ENCODE data around the gene STARD3. TPM values are rescaled to one million over a fixed set of nuclear protein-coding genes. Genes with fewer than 3 reads are reported as not detected.
A peak's percentile ranks its signal among the peaks of the same experiment; 100 is the strongest.

The STARD3 gene
- total and polyA plus RNA-seq, 2 of the 13 experiments (the other 11 are each of a cell fraction or from before 2014, with no cell fraction given) = 34.6 to 100 TPM

GRCh38 chr17:39652587-39653315 is 15.8 kb downstream of the STARD3 start (continued):
- TF ChIP-seq GATAD2A (CRISPR knock-in tag; IDR thresholded peaks at IDR 0.05) (peak; percentile 29), CBX1 (IDR thresholded peaks at IDR 0.05; ENCODE audit: low read depth) (no peak), ZNF3 (CRISPR knock-in tag; IDR thresholded peaks at IDR 0.05) (no peak), ZNF710 (CRISPR knock-in tag; IDR thresholded peaks at IDR 0.05; ENCODE audit: borderline replicate concordance) (no peak), ZNF850 (CRISPR knock-in tag; conservative IDR thresholded peaks at IDR 0.05) (no peak), SIN3A (IDR thresholded peaks at IDR 0.05; ENCODE audit: borderline replicate concordance, low read depth, low read length) (no peak), ZNF83 (CRISPR knock-in tag; IDR thresholded peaks at IDR 0.05; ENCODE audit: borderline replicate concordance) (no peak), GPBP1L1 (CRISPR knock-in tag; IDR thresholded peaks at IDR 0.05) (no peak), ASH2L (IDR thresholded peaks at IDR 0.05; ENCODE audit: insufficient read length, low read depth, low read length) (peak; percentile 23), ZBTB8A (CRISPR knock-in tag; IDR thresholded peaks at IDR 0.05; ENCODE audit: borderline replicate concordance, low read depth) (no peak), ISL2 (CRISPR knock-in tag; IDR thresholded peaks at IDR 0.05) (no peak), SCMH1 (CRISPR knock-in tag; IDR thresholded peaks at IDR 0.05; ENCODE audit: borderline replicate concordance) (no peak), MEF2D (CRISPR knock-in tag; IDR thresholded peaks at IDR 0.05) (no peak), PITX1 (CRISPR knock-in tag; IDR thresholded peaks at IDR 0.05) (peak; percentile 69; the same call in 1 of the 2 replicates), ZFP1 (CRISPR knock-in tag; IDR thresholded peaks at IDR 0.05) (no peak), ZNF510 (CRISPR knock-in tag; IDR thresholded peaks at IDR 0.05; ENCODE audit: low read depth) (no peak), ZNF546 (CRISPR knock-in tag; conservative IDR thresholded peaks at IDR 0.05) (0 out of 2 replicates have a peak, but pooled peaks have one; percentile 53), KDM1A (CRISPR knock-in tag; IDR thresholded peaks at IDR 0.05) (no peak), ZNF564 (CRISPR knock-in tag; IDR thresholded peaks at IDR 0.05) (0 out of 2 replicates have a peak, but pooled peaks have one; percentile 9), ZNF343 (CRISPR knock-in tag; IDR thresholded peaks at IDR 0.05) (peak; percentile 35; the same call in 1 of the 2 replicates), GZF1 (CRISPR knock-in tag; IDR thresholded peaks at IDR 0.05) (no peak)
- TF ChIP-seq, protein P1, sequence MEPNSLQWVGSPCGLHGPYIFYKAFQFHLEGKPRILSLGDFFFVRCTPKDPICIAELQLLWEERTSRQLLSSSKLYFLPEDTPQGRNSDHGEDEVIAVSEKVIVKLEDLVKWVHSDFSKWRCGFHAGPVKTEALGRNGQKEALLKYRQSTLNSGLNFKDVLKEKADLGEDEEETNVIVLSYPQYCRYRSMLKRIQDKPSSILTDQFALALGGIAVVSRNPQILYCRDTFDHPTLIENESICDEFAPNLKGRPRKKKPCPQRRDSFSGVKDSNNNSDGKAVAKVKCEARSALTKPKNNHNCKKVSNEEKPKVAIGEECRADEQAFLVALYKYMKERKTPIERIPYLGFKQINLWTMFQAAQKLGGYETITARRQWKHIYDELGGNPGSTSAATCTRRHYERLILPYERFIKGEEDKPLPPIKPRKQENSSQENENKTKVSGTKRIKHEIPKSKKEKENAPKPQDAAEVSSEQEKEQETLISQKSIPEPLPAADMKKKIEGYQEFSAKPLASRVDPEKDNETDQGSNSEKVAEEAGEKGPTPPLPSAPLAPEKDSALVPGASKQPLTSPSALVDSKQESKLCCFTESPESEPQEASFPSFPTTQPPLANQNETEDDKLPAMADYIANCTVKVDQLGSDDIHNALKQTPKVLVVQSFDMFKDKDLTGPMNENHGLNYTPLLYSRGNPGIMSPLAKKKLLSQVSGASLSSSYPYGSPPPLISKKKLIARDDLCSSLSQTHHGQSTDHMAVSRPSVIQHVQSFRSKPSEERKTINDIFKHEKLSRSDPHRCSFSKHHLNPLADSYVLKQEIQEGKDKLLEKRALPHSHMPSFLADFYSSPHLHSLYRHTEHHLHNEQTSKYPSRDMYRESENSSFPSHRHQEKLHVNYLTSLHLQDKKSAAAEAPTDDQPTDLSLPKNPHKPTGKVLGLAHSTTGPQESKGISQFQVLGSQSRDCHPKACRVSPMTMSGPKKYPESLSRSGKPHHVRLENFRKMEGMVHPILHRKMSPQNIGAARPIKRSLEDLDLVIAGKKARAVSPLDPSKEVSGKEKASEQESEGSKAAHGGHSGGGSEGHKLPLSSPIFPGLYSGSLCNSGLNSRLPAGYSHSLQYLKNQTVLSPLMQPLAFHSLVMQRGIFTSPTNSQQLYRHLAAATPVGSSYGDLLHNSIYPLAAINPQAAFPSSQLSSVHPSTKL (CRISPR knock-in tag; IDR thresholded peaks at IDR 0.05) = peak; percentile 36; the same call in 1 of the 2 replicates
- TF ChIP-seq, protein P2, sequence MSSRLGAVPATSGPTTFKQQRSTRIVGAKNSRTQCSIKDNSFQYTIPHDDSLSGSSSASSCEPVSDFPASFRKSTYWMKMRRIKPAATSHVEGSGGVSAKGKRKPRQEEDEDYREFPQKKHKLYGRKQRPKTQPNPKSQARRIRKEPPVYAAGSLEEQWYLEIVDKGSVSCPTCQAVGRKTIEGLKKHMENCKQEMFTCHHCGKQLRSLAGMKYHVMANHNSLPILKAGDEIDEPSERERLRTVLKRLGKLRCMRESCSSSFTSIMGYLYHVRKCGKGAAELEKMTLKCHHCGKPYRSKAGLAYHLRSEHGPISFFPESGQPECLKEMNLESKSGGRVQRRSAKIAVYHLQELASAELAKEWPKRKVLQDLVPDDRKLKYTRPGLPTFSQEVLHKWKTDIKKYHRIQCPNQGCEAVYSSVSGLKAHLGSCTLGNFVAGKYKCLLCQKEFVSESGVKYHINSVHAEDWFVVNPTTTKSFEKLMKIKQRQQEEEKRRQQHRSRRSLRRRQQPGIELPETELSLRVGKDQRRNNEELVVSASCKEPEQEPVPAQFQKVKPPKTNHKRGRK (CRISPR knock-in tag; IDR thresholded peaks at IDR 0.05) = no peak

Data from HepG2 (cell line).